NCI-H526 (cell line): ENCODE results near the gene ZNF862.

Source experiments
- DNase-seq, 2 experiments: peaks; one replicate each; lab custom pipeline; 2025; lab: John Stamatoyannopoulos, UW

ZNF862 gene

GRCh38 chr7:149811221-149811620 lies 27.0 kb upstream of the ZNF862 start:
- no peak for DNase-seq

- DNase-seq, result no peak
Measured at GRCh38 chr7:149811831-149812490, 26.2 kb upstream of the ZNF862 start.

- DNase-seq, result no peak
Measured at GRCh38 chr7:149813254-149814035, 24.7 kb upstream of the ZNF862 start.

GRCh38 chr7:149814494-149814893 lies 23.7 kb upstream of the ZNF862 start:
- DNase-seq, result no peak

- no peak for DNase-seq
Measured at GRCh38 chr7:149815121-149815520, 23.1 kb upstream of the ZNF862 start.

GRCh38 chr7:149815661-149816266 lies 22.4 kb upstream of the ZNF862 start:
- no peak for DNase-seq

- DNase-seq, result no peak
Measured at GRCh38 chr7:149816267-149816751, 21.9 kb upstream of the ZNF862 start.

GRCh38 chr7:149816794-149817193 lies 21.4 kb upstream of the ZNF862 start:
- peak in 1 of 2 experiments; percentile 20 for DNase-seq

GRCh38 chr7:149817301-149817771 lies 20.8 kb upstream of the ZNF862 start:
- no peak for DNase-seq

- no peak for DNase-seq
Measured at GRCh38 chr7:149817836-149818535, 20.2 kb upstream of the ZNF862 start.

GRCh38 chr7:149818536-149818840 lies 19.7 kb upstream of the ZNF862 start:
- no peak for DNase-seq

- no peak for DNase-seq
Measured at GRCh38 chr7:149819141-149819960, 18.8 kb upstream of the ZNF862 start.

- DNase-seq, result no peak
Measured at GRCh38 chr7:149819961-149820340, 18.2 kb upstream of the ZNF862 start.

- no peak for DNase-seq
Measured at GRCh38 chr7:149820622-149821190, 17.5 kb upstream of the ZNF862 start.

GRCh38 chr7:149821191-149822148 lies 16.7 kb upstream of the ZNF862 start:
- no peak for DNase-seq

- DNase-seq, result no peak
Measured at GRCh38 chr7:149822353-149822943, 15.7 kb upstream of the ZNF862 start.

- DNase-seq, result no peak
Measured at GRCh38 chr7:149823191-149823630, 15.0 kb upstream of the ZNF862 start.

GRCh38 chr7:149823631-149824199 lies 14.5 kb upstream of the ZNF862 start:
- no peak for DNase-seq

- no peak for DNase-seq
Measured at GRCh38 chr7:149824301-149824741, 13.9 kb upstream of the ZNF862 start.
